GM13976 (cell line): ENCODE results near the gene LBH.

Experiments used
- DNase-seq: peaks from one replicate; pipeline ENCODE4 v3.0.0; 2012; ENCODE audit warnings: low spot score
- CTCF ChIP-seq: IDR thresholded peaks from 2 replicates; pipeline ENCODE4 v1.5.1; 2012; ENCODE audit warnings: borderline replicate concordance, mild to moderate bottlenecking; ENCODE audit not compliant: insufficient read depth; ENCODE audit errors: extremely low read depth, missing control alignments, control extremely low read depth
- in situ Hi-C: fragments of 300-500 bp; cut with MboI; formaldehyde crosslinking; loops from one replicate; pipeline ENCODE4 v1.12.0; 2022; ENCODE audit warnings: low sequenced_read_pairs, mixed read lengths, inconsistent platforms; ENCODE audit not compliant: unreplicated experiment

Gene LBH

GRCh38 chr2:30233271-30234009 is 2.1 kb downstream of the LBH start:
- no peak for TF ChIP-seq CTCF
- in situ Hi-C loops: no loop called here
- DNase-seq: no peak

GRCh38 chr2:30234180-30234971 is 3.0 kb downstream of the LBH start:
- TF ChIP-seq CTCF: no peak
- no peak for DNase-seq
- in situ Hi-C loops: no loop called here

GRCh38 chr2:30235008-30235655 is 3.8 kb downstream of the LBH start:
- no peak for TF ChIP-seq CTCF
- in situ Hi-C loops: no loop called here
- no peak for DNase-seq

GRCh38 chr2:30235859-30236535 is 4.7 kb downstream of the LBH start:
- in situ Hi-C loops: no loop called here
- DNase-seq: no peak
- TF ChIP-seq CTCF: no peak

DNA sequence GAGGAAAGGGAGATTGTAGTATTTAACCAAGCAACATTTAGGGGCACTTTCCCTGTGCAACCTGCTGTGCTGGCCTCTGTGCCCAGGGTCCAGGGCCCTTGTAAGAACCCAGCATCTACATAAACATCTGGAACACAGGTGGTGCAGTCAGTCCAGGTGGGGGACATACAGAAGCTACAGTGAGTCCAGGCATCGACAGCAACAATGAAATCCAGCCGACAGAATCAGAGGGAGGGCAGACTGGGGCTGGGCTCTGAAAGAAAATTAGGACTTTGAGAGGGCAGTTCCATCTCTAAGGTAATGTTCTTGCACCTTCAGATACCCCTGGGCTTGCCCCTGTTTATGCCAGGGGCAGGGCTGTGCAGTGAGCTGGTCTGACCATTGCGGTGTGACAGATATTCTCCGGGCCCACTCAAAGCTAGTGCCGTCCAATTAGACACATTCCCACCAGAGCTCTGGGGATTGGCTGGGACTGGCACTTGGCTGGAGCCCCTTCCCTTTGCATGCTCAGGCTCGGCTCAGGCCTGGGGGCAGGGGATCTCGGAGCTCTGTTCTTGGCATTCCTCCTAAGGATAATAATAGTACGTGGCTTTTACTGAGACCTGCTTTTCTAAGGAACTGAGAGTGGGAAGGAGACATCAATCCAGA is 5.4 kb downstream of the LBH start:
- in situ Hi-C loops: no loop called here
- no peak for TF ChIP-seq CTCF
- DNase-seq: no peak
